Mononuclear cell (primary cell): ENCODE measurements around the gene PPP1R26. TPM values are rescaled to one million over a fixed set of nuclear protein-coding genes. Genes with fewer than 3 reads are reported as not detected.
"Not testable (repeated sequence)": the region's sequence is repeated elsewhere in the genome, so short reads cannot be mapped to it uniquely, and the experiment has no call there.

Experiments used
- H3K27me3 ChIP-seq: 2 replicates; pipeline ENCODE4 v1.6.0; 2011; ENCODE audit warnings: low read length, control low read depth; ENCODE audit not compliant: insufficient read depth
- H3K4me1 ChIP-seq: 2 replicates; pipeline ENCODE4 v1.5.1; 2011; ENCODE audit warnings: mild to moderate bottlenecking, low read length, control low read depth; ENCODE audit not compliant: insufficient read depth
- H3K4me3 ChIP-seq: 2 replicates; pipeline ENCODE4 v1.5.1; 2011; ENCODE audit warnings: mild to moderate bottlenecking, low read length, moderate library complexity
- H3K9me3 ChIP-seq: 2 replicates; pipeline ENCODE4 v1.5.1; 2011; ENCODE audit warnings: low read depth, mild to moderate bottlenecking, control low read depth, low read length
- total RNA-seq: library from RNA; depleted of rRNA; stranded (reverse); fragments of >200 nt; gene quantifications from one replicate; pipeline ENCODE4 v1.2.3, GENCODE V29; 2012

The PPP1R26 gene
- 1.5 TPM for total RNA-seq

GRCh38 chr9:135479469-135480052 is at the start of gene PPP1R26:
TSS of gene PPP1R26 (plus strand) at chr9:135479782. CDS start at chr9:135484511, 4,729 bp downstream.
- H3K4me1 ChIP-seq: peaks cover 15% of the 10 kb centered on the region
- H3K9me3 ChIP-seq: no peaks in the 10 kb centered on the region
- peak within 1 kb of the TSS; percentile 45 for H3K4me3 ChIP-seq
- peaks cover 17% of the 10 kb centered on the region for H3K27me3 ChIP-seq

- no peak overlapping the region for H3K4me3 ChIP-seq
- no peaks in the 10 kb centered on the region for H3K4me1 ChIP-seq
- no peaks in the 10 kb centered on the region for H3K9me3 ChIP-seq
- no peaks in the 10 kb centered on the region for H3K27me3 ChIP-seq
Observed at GRCh38 chr9:135437259-135437658, 42.3 kb upstream of the PPP1R26 start.

- not testable (repeated sequence) for H3K9me3 ChIP-seq, H3K4me1 ChIP-seq, H3K27me3 ChIP-seq, H3K4me3 ChIP-seq
Observed at GRCh38 chr9:135437696-135438095, 41.9 kb upstream of the PPP1R26 start.

GRCh38 chr9:135438581-135439232 is 40.9 kb upstream of the PPP1R26 start:
- not testable (repeated sequence) for H3K9me3 ChIP-seq, H3K4me1 ChIP-seq, H3K4me3 ChIP-seq

GRCh38 chr9:135439514-135439913 is 40.1 kb upstream of the PPP1R26 start:
- H3K4me1 ChIP-seq, H3K27me3 ChIP-seq, H3K4me3 ChIP-seq, H3K9me3 ChIP-seq: not testable (repeated sequence)

More at GRCh38 chr9:135438581-135439232, 40.9 kb upstream of the PPP1R26 start:
- not testable (repeated sequence) for H3K27me3 ChIP-seq

GRCh38 chr9:135439916-135440315 is 39.7 kb upstream of the PPP1R26 start:
- H3K9me3 ChIP-seq: no peaks in the 10 kb centered on the region
- H3K27me3 ChIP-seq: no peaks in the 10 kb centered on the region
- H3K4me3 ChIP-seq: no peak overlapping the region
- no peaks in the 10 kb centered on the region for H3K4me1 ChIP-seq

- no peaks in the 10 kb centered on the region for H3K9me3 ChIP-seq
- no peaks in the 10 kb centered on the region for H3K4me1 ChIP-seq
- no peak overlapping the region for H3K4me3 ChIP-seq
- no peaks in the 10 kb centered on the region for H3K27me3 ChIP-seq
Observed at GRCh38 chr9:135440620-135441019, 39.0 kb upstream of the PPP1R26 start.

GRCh38 chr9:135441105-135442071 is 38.2 kb upstream of the PPP1R26 start:
- H3K27me3 ChIP-seq, H3K4me1 ChIP-seq, H3K9me3 ChIP-seq, H3K4me3 ChIP-seq: not testable (repeated sequence)

- H3K27me3 ChIP-seq: no peaks in the 10 kb centered on the region
- H3K4me1 ChIP-seq: no peaks in the 10 kb centered on the region
Observed at GRCh38 chr9:135442075-135442474, 37.5 kb upstream of the PPP1R26 start.

GRCh38 chr9:135443797-135444425 is 35.7 kb upstream of the PPP1R26 start:
- H3K4me1 ChIP-seq: no peaks in the 10 kb centered on the region
- no peaks in the 10 kb centered on the region for H3K9me3 ChIP-seq
- H3K27me3 ChIP-seq: no peaks in the 10 kb centered on the region
- H3K4me3 ChIP-seq: no peak overlapping the region

More at GRCh38 chr9:135442075-135442474, 37.5 kb upstream of the PPP1R26 start:
- H3K9me3 ChIP-seq: no peaks in the 10 kb centered on the region
- H3K4me3 ChIP-seq: no peak overlapping the region

GRCh38 chr9:135447126-135447525 is 32.5 kb upstream of the PPP1R26 start:
- Histone ChIP-seq H3K4me3 (no peak overlapping the region), H3K27me3 (no peaks in the 10 kb centered on the region), H3K4me1 (no peaks in the 10 kb centered on the region), H3K9me3 (no peaks in the 10 kb centered on the region)

GRCh38 chr9:135448663-135449100 is 30.9 kb upstream of the PPP1R26 start:
- no peak overlapping the region for H3K4me3 ChIP-seq
- no peaks in the 10 kb centered on the region for H3K4me1 ChIP-seq
- no peaks in the 10 kb centered on the region for H3K9me3 ChIP-seq
- H3K27me3 ChIP-seq: no peaks in the 10 kb centered on the region

- not testable (repeated sequence) for H3K4me1 ChIP-seq, H3K27me3 ChIP-seq, H3K4me3 ChIP-seq, H3K9me3 ChIP-seq
Observed at GRCh38 chr9:135449532-135449931, 30.1 kb upstream of the PPP1R26 start.

- no peaks in the 10 kb centered on the region for H3K4me1 ChIP-seq
- no peaks in the 10 kb centered on the region for H3K9me3 ChIP-seq
- no peak overlapping the region for H3K4me3 ChIP-seq
- no peaks in the 10 kb centered on the region for H3K27me3 ChIP-seq
Observed at GRCh38 chr9:135450956-135451355, 28.6 kb upstream of the PPP1R26 start.

GRCh38 chr9:135451909-135452308 is 27.7 kb upstream of the PPP1R26 start:
- H3K27me3 ChIP-seq, H3K4me3 ChIP-seq, H3K9me3 ChIP-seq, H3K4me1 ChIP-seq: not testable (repeated sequence)
